ENCODE results near the gene CCL26.

- TF ChIP-seq POLR2A (IDR thresholded peaks at IDR 0.05; ENCODE audit: low read length): no peak
- TF ChIP-seq GATA1 (IDR thresholded peaks at IDR 0.05; ENCODE audit: low read depth, low read length): no peak
These were observed 39.0 kb downstream of the CCL26 start for GRCh38 chr7:75732764-75733630.

All from erythroblast (primary cell).